GM21825 (cell line): Measurements from ENCODE around the gene SNAPIN.
"Not testable (repeated sequence)": the region's sequence is repeated elsewhere in the genome, so short reads cannot be mapped to it uniquely, and the experiment has no call there.

ENCODE experiments used
- ATAC-seq: cut with Tn5 transposase; IDR thresholded peaks from one replicate; pipeline ENCODE4 v1.9.1; 2021; ENCODE audit warnings: mild to moderate bottlenecking, moderate library complexity; ENCODE audit not compliant: unreplicated experiment

SNAPIN gene

GRCh38 chr1:153626904-153627714, 31.4 kb upstream of the SNAPIN start, which contains the start of gene S100A13:
TSS of gene S100A13 (minus strand) at chr1:153627505. CDS start at chr1:153626472, 1,033 bp downstream.
- ATAC-seq, result no peak

- ATAC-seq, result no peak
These were observed 30.5 kb upstream of the SNAPIN start, which contains the start of gene S100A1 for GRCh38 chr1:153627715-153628626. TSS of gene S100A1 (plus strand) at chr1:153628434. CDS start at chr1:153630522, 2,088 bp downstream.

GRCh38 chr1:153628638-153629342, 29.7 kb upstream of the SNAPIN start:
- ATAC-seq, result no peak

GRCh38 chr1:153629343-153629665, 29.2 kb upstream of the SNAPIN start:
- ATAC-seq, result no peak

DNA sequence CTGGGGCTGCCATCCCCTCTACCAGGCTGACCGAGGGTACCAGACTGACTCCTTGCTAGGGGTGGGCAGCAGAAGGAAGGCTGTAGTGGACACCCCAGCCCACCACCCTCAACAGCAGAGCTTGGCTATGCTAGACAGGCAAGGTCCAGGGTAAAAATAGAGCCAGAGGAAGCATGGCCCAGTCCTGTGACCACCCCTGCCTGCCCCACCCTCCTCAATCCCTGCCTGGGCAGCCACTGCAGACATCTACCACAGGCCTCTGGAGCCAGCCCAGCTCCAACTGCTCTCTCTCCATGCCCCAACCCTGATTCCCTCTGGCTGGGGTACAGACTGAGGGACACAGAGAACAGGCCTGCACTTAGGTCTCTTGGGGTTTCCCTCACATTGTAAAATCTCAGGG, 28.5 kb upstream of the SNAPIN start:
- ATAC-seq, result no peak

DNA sequence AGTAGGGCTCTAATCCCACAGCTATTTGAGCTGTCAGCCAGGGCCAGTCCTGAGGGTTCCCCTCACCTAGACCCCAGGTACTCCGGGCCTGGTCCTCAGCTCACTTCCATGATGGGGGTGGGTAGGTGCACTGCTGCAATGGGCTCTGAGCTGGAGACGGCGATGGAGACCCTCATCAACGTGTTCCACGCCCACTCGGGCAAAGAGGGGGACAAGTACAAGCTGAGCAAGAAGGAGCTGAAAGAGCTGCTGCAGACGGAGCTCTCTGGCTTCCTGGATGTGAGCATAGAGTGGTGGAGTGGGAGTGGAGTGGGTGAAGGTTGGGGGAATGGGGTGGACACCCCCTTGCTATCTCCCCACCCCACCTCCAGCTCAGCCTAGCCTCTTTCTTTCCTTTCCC, 28.1 kb upstream of the SNAPIN start:
- no peak for ATAC-seq

DNA sequence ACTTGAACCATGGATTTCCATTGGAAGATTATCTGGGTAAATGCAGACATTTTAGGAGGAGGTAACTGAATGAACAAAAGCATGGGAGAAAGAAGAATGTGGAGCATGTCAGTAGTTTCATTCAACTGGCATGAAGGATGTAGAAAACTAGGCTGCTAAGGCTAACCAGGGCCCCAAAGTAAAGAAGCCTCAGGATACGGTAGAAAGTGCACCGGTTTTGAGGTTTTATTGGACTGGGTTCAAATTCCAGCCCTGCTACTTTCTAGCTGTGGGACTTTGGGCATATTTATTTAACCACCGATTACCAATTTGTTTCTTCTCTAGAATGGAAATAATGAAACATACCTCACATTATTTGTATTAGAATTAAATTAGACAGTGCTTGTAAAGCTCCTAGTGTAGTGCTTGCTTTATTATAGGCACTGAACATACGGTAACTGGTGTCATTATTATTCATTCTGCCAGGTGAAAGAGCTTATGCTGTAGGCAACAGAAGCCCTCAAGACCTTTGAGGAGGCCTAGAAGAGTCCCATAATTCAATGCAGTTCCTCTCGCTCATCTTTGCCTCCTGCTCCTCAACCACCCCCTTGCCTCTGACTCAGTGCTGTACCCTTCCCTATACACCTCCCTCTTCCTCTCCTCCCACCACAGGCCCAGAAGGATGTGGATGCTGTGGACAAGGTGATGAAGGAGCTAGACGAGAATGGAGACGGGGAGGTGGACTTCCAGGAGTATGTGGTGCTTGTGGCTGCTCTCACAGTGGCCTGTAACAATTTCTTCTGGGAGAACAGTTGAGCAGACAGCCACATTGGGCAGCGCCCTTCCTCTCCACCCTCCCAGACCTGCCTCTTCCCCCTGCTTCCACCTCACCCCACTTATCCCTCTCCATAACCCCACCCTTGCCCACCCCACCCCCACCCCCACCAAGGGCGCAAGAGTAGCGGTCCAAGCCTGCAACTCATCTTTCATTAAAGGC, 27.2 kb upstream of the SNAPIN start:
- ATAC-seq, result no peak

- no peak for ATAC-seq
These were observed 25.2 kb upstream of the SNAPIN start for GRCh38 chr1:153633161-153633753.

DNA sequence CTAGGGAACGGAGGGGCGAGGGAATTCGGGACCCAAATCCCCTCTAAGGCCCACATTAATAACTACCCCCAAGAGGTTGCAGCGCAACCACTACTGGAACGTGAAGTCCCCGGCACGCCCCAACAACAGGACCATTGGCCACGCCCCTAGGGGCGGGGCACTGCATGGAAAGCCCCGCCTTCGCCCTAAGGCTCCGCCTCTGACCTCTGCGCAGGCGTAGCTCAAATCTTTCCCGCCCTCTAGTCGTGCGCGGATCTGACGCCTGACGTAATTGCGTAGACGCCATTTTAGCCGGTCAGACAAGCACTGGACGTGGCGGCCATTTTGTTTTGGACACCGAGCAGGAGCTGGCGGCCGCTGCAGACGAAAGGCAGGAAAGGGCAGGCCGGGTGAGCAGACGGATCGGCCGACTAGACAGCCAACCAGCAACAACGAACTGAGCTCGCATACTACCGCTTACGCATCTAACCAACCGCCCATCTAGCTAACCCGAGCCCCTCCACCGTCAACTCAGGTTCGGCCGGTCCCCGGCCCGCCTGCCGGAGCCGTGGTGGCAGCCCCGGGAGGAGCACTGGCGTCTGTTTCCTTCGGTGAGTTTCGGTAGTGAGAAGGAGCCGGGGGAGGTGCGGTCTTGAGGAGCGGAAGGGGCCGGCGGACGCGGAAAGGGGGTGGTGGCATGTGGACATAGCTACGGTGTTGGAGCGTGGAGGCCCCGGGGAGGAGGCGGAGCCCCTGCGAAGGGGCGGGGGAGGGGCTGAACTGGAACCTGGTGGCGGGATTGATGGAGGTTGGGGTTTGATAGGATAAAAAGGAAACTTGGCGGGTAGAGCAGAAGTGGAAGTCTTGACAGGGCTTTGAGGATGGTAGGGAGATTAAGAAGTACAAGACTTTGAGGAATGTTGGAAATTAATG, 24.5 kb upstream of the SNAPIN start, which contains the start of gene CHTOP:
TSS of gene CHTOP (plus strand) at position 313 of the 912 bp plus-strand sequence. CDS start 2,523 bp downstream, outside the sequence.
- ATAC-seq, result peak; percentile 91

- ATAC-seq, result no peak
These were observed 22.6 kb upstream of the SNAPIN start for GRCh38 chr1:153635872-153636271.

GRCh38 chr1:153636312-153636711, 22.2 kb upstream of the SNAPIN start:
- no peak for ATAC-seq

DNA sequence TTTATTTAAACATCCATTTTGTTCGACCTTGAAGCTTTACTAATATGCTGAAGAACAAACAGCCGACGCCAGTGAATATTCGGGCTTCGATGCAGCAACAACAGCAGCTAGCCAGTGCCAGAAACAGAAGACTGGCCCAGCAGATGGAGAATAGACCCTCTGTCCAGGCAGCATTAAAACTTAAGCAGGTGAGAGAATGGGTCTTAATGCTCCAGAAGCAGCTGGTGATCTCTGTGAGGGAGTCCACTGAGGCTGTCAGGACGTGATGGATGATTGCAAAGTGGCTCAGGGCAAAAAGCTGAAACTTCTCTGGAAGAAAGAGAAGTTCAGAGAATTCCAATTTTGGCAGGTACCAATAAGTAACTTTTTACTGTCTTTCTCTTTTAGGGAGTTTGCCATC, 20.2 kb upstream of the SNAPIN start:
- ATAC-seq, result no peak

DNA sequence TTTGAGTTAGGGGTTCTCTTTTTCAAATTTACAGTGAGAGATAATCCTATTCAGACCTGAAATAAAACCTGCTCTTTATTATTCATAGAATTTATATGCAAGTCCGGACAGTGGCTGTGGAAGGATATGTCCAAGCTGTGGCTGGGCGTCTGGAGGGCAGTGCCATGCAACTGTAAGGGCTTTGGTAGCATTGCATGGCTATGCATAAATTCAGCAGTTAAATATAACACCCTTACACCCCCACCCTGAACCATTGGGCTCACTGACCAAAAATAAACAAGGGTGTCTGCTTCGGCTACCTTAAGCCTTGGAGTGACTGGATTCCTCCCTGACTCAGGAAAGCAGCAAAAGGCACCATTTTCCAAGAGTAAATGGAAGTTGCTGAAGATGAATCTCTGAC, 19.2 kb upstream of the SNAPIN start:
- no peak for ATAC-seq

GRCh38 chr1:153640213-153640612, 18.3 kb upstream of the SNAPIN start:
- not testable (repeated sequence) for ATAC-seq

- no peak for ATAC-seq
These were observed 17.6 kb upstream of the SNAPIN start for GRCh38 chr1:153640861-153641260.

DNA sequence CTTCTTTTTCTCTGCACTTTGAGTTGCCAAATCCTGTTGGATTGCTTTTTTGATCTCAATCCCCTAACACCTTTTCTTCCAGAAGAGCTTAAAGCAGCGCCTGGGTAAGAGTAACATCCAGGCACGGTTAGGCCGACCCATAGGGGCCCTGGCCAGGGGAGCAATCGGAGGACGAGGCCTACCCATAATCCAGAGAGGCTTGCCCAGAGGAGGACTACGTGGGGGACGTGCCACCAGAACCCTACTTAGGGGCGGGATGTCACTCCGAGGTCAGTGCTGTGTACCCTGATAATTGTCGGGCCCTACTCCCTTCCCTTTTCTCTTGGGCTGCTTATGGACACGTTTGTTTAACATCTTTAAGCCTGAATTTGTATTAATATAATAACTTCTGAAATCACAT, 16.3 kb upstream of the SNAPIN start:
- ATAC-seq, result no peak

DNA sequence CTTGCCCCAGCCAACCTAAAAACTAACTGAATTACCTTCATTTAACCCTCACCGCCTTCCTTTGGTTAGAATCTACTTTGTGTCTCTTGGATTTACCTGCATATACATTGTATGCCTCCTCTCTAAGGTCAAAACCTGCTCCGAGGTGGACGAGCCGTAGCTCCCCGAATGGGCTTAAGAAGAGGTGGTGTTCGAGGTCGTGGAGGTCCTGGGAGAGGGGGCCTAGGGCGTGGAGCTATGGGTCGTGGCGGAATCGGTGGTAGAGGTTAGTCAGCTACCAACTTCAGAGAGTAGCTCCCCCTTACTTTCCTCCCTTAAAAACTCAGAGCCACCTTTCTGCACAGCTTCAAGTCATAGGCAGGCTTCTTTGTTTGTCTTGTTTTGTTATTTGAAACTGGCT, 15.4 kb upstream of the SNAPIN start:
- ATAC-seq, result no peak

DNA sequence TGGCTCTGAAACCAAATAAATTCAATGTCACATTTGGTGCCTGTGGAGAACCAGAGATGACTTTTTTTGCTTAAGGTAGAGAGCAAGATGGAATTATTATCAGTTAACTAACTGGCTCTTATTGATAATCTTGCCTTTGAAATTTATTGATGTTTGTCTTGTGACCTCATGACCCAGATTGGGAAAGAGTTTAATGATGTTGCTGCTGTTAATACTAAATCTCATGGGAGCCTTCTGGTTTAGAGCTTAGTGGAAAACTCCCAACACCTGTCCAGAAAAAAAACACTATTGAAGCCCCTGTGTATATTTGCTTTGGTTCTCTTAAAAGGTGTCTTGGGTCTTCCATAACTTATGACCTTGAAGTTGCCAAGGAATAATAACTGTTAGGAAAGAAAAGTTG, 14.7 kb upstream of the SNAPIN start:
- no peak for ATAC-seq
